ENCODE data around the gene KLHL40.
A peak's percentile ranks its signal among the peaks of the same experiment; 100 is the strongest.

KLHL40 gene

GRCh38 chr3:42698216-42698910 is 13.0 kb downstream of the KLHL40 start:
- H3K27me3 Mint-ChIP-seq (ENCODE audit: low read depth, poor library complexity) = peaks cover 10% of the 10 kb centered on the region
- H3K9me3 Mint-ChIP-seq = no peaks in the 10 kb centered on the region
- no peak overlapping the region for H3K27ac Mint-ChIP-seq
- H3K4me3 Mint-ChIP-seq = no peak overlapping the region
- DNase-seq = no peak
- H3K4me1 Mint-ChIP-seq = peaks cover 6% of the 10 kb centered on the region
- TF ChIP-seq, protein P1, sequence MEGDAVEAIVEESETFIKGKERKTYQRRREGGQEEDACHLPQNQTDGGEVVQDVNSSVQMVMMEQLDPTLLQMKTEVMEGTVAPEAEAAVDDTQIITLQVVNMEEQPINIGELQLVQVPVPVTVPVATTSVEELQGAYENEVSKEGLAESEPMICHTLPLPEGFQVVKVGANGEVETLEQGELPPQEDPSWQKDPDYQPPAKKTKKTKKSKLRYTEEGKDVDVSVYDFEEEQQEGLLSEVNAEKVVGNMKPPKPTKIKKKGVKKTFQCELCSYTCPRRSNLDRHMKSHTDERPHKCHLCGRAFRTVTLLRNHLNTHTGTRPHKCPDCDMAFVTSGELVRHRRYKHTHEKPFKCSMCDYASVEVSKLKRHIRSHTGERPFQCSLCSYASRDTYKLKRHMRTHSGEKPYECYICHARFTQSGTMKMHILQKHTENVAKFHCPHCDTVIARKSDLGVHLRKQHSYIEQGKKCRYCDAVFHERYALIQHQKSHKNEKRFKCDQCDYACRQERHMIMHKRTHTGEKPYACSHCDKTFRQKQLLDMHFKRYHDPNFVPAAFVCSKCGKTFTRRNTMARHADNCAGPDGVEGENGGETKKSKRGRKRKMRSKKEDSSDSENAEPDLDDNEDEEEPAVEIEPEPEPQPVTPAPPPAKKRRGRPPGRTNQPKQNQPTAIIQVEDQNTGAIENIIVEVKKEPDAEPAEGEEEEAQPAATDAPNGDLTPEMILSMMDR (IDR thresholded peaks at IDR 0.05) = no peak
- H3K36me3 Mint-ChIP-seq (ENCODE audit: low read depth) = no peaks in the 10 kb centered on the region

DNA sequence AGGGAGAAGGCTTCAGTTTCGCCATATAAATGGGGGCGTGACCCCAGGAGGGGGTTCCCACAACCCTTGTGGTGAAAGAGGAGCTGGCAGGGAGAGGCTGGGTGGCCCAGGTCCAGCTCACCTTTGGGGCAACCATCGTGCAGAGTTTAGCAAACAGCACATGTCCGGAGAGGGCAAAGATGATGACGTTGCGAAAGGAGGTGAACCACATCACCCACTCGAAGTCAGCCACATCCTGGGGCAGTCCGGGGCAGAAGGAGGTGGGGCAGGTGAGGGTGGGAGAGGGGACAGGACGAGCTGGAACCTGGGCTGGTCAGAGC is 13.5 kb downstream of the KLHL40 start:
- DNase-seq = no peak
- TF ChIP-seq, protein P1 (IDR thresholded peaks at IDR 0.05) = no peak
- no peak overlapping the region for H3K27ac Mint-ChIP-seq
- peaks cover 10% of the 10 kb centered on the region for H3K27me3 Mint-ChIP-seq (ENCODE audit: low read depth, poor library complexity)
- H3K4me3 Mint-ChIP-seq = no peak overlapping the region
- H3K4me1 Mint-ChIP-seq = peaks cover 6% of the 10 kb centered on the region
- no peaks in the 10 kb centered on the region for H3K9me3 Mint-ChIP-seq
- no peaks in the 10 kb centered on the region for H3K36me3 Mint-ChIP-seq (ENCODE audit: low read depth)

- no peak overlapping the region for H3K27ac Mint-ChIP-seq
- H3K4me3 Mint-ChIP-seq = no peak overlapping the region
- H3K36me3 Mint-ChIP-seq (ENCODE audit: low read depth) = no peaks in the 10 kb centered on the region
- peaks cover 10% of the 10 kb centered on the region for H3K27me3 Mint-ChIP-seq (ENCODE audit: low read depth, poor library complexity)
- H3K9me3 Mint-ChIP-seq = no peaks in the 10 kb centered on the region
- no peak for DNase-seq
- peaks cover 6% of the 10 kb centered on the region for H3K4me1 Mint-ChIP-seq
- TF ChIP-seq, protein P1 (IDR thresholded peaks at IDR 0.05) = no peak
Observed at GRCh38 chr3:42699511-42699971, 14.2 kb downstream of the KLHL40 start.

DNA sequence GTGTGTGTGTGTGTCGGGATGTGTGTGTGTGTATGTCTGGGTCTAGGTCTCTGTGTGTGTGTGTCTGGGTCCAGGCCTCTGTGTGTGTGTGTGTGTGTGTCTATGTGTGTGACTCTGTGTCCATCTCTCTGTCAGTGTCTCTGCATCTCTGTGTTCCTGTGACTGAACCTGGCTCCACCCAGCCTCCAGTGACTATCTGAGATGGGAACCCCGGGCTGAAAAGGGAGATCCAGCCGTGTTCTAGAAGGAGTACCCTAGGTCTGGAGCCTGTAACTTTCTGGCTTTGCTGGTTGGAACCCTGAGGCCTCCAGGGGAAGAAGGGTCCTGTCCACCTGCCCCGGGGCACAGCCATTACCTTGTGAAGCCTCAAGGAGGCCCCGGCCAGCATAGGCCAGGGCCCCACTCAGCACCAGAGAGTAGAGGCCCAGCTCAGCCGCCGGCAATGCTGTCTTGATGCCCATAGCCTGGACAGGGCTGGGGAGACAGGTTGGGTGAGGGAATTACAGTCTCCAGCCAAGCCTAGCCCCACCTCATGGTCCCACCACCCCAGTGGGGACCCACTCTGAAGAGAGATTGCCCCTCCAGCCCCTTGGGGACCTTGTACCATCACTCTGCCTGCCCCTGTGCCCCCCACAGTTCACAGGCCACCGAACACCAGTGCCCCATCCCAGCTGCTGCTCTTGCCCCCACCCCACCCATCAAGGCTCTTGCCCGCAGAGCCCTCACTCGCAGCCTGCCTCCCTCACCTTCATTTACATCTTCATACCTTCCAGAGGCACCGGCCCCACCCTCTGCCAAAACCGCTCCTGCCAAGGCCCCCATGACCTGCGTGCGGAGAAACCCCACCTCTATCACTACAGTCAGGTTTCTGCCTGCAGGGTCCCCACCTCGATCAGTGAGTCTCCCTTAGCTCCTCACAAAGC is 15.3 kb downstream of the KLHL40 start:
- peaks cover 13% of the 10 kb centered on the region for H3K27me3 Mint-ChIP-seq (ENCODE audit: low read depth, poor library complexity)
- no peaks in the 10 kb centered on the region for H3K36me3 Mint-ChIP-seq (ENCODE audit: low read depth)
- TF ChIP-seq, protein P1 (IDR thresholded peaks at IDR 0.05) = no peak
- no peak overlapping the region for H3K27ac Mint-ChIP-seq
- H3K4me3 Mint-ChIP-seq = no peak overlapping the region
- peaks cover 6% of the 10 kb centered on the region for H3K4me1 Mint-ChIP-seq
- H3K9me3 Mint-ChIP-seq = no peaks in the 10 kb centered on the region
- no peak for DNase-seq

DNA sequence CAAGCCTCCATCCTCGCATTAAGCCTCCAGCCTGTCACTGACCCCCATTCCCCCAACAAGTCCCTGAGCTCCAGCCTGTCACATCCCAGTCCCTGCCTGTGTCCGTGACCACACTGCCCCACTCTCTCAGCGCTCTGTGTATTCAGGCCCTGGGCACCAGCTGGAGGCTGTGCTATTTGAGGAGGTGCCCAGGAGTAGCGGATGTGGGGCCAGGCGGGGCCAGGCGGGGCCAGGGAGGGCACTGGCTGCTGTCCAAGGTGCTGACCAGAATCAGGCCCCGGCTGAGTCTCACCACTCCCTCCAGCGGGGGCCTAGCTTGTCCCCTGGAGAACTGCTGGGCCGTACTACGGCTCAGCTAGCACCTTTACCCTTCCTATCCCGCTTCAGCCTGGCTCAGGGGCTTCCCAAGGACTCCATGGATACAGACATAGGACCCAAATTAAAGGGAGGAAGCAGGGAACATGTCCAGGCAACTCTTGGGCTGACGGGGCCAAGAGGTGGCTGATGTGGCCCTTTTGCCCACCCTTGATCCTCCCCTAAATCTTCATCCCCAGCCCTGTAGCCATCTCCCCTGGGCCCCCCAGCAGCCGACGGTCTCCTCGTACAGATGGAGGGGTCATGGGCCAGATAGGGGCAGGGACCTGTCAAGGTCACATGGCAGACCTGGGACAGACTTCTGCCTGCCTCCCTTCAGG is 16.2 kb downstream of the KLHL40 start:
- DNase-seq = peak; percentile 95
- Mint-ChIP-seq H3K36me3 (ENCODE audit: low read depth) (no peaks in the 10 kb centered on the region), H3K27ac (no peak overlapping the region), H3K9me3 (no peaks in the 10 kb centered on the region), H3K27me3 (ENCODE audit: low read depth, poor library complexity) (peaks cover 17% of the 10 kb centered on the region), H3K4me1 (peaks cover 6% of the 10 kb centered on the region), H3K4me3 (no peak overlapping the region)
- TF ChIP-seq, protein P1 (IDR thresholded peaks at IDR 0.05) = no peak

All from nephron progenitor cell (in vitro differentiated cells).